Ishikawa (cell line): ENCODE results near the gene TBATA.

ENCODE experiments used
- RAD21 ChIP-seq: IDR thresholded peaks from 2 replicates; pipeline ENCODE4 v1.6.1; 2012; ENCODE audit warnings: low read depth
- TEAD4 ChIP-seq: IDR thresholded peaks from 2 replicates; pipeline ENCODE4 v1.6.1; 2012
- YY1 ChIP-seq: IDR thresholded peaks from 2 replicates; pipeline ENCODE4 v1.6.1; 2012; ENCODE audit warnings: low read depth
- TF ChIP-seq, protein P1 (sequence below): IDR thresholded peaks from 2 replicates; pipeline ENCODE4 v1.6.1; 2012
- TF ChIP-seq, protein P2 (sequence below): IDR thresholded peaks from 2 replicates; pipeline ENCODE4 v1.6.1; 2012; ENCODE audit warnings: low read depth, mild to moderate bottlenecking
- TF ChIP-seq, protein P3 (sequence below): IDR thresholded peaks from 2 replicates; pipeline ENCODE4 v1.6.1; 2012

- TF ChIP-seq TEAD4, result no peak
- TF ChIP-seq, protein P1, sequence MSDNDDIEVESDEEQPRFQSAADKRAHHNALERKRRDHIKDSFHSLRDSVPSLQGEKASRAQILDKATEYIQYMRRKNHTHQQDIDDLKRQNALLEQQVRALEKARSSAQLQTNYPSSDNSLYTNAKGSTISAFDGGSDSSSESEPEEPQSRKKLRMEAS, result no peak
- no peak for TF ChIP-seq YY1
- no peak for TF ChIP-seq RAD21
- TF ChIP-seq, protein P2, sequence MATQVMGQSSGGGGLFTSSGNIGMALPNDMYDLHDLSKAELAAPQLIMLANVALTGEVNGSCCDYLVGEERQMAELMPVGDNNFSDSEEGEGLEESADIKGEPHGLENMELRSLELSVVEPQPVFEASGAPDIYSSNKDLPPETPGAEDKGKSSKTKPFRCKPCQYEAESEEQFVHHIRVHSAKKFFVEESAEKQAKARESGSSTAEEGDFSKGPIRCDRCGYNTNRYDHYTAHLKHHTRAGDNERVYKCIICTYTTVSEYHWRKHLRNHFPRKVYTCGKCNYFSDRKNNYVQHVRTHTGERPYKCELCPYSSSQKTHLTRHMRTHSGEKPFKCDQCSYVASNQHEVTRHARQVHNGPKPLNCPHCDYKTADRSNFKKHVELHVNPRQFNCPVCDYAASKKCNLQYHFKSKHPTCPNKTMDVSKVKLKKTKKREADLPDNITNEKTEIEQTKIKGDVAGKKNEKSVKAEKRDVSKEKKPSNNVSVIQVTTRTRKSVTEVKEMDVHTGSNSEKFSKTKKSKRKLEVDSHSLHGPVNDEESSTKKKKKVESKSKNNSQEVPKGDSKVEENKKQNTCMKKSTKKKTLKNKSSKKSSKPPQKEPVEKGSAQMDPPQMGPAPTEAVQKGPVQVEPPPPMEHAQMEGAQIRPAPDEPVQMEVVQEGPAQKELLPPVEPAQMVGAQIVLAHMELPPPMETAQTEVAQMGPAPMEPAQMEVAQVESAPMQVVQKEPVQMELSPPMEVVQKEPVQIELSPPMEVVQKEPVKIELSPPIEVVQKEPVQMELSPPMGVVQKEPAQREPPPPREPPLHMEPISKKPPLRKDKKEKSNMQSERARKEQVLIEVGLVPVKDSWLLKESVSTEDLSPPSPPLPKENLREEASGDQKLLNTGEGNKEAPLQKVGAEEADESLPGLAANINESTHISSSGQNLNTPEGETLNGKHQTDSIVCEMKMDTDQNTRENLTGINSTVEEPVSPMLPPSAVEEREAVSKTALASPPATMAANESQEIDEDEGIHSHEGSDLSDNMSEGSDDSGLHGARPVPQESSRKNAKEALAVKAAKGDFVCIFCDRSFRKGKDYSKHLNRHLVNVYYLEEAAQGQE, result no peak
- TF ChIP-seq, protein P3, sequence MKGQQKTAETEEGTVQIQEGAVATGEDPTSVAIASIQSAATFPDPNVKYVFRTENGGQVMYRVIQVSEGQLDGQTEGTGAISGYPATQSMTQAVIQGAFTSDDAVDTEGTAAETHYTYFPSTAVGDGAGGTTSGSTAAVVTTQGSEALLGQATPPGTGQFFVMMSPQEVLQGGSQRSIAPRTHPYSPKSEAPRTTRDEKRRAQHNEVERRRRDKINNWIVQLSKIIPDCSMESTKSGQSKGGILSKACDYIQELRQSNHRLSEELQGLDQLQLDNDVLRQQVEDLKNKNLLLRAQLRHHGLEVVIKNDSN, result no peak
These were observed 37.8 kb downstream of the TBATA start for GRCh38 chr10:70747192-70747965.
